PFSK-1 (cell line): ENCODE results near the gene PTOV1.

Experiments used
- FOXP2 ChIP-seq: optimal IDR thresholded peaks from 2 replicates; pipeline ENCODE3; 2011; ENCODE audit warnings: borderline replicate concordance, control low read depth, inconsistent platforms; ENCODE audit not compliant: insufficient read depth; ENCODE audit errors: extremely low read length, extremely low read depth
- POLR2AphosphoS5 ChIP-seq: IDR thresholded peaks from 2 replicates; pipeline ENCODE4 v1.6.1; 2012; ENCODE audit warnings: low read depth, mild to moderate bottlenecking, control low read depth, low read length, moderate library complexity
- SIN3A ChIP-seq: IDR thresholded peaks from 2 replicates; pipeline ENCODE4 v1.6.1; 2012; ENCODE audit warnings: mild to moderate bottlenecking, low read length, moderate library complexity, borderline replicate concordance; ENCODE audit not compliant: insufficient read depth
- TAF1 ChIP-seq: IDR thresholded peaks from 2 replicates; pipeline ENCODE4 v1.6.1; 2012; ENCODE audit warnings: low read length, control low read depth, borderline replicate concordance; ENCODE audit not compliant: insufficient read depth
- TF ChIP-seq, protein P1 (sequence below), 2 experiments: IDR thresholded peaks; 2 replicates each; pipeline versions ENCODE4 v1.6.1 to v1.8.0; 2011 to 2012; ENCODE audit warnings: low read depth in 2 of 2, low read length in 2 of 2, control low read depth in 1 of 2, inconsistent platforms in 1 of 2, mild to moderate bottlenecking in 1 of 2, moderate library complexity in 1 of 2; ENCODE audit not compliant: insufficient read depth in 1 of 2

DNA sequence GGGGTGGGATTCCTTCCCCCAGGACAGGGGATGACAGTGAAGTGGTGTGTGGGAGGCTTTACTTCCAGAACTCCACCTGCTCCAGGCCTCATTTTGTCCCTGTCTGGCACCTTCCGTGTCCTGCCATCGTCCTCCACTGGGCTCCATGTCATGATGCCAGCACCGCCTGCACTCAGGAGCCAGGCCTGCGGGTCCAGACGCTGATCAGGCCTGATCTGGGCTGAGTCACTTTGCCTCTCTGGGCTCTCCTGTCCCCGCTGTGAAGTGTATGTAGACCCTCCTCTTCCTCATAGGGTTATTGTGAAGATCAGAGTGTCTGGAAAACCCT is 47.5 kb upstream of the PTOV1 start:
- TF ChIP-seq, protein P1, sequence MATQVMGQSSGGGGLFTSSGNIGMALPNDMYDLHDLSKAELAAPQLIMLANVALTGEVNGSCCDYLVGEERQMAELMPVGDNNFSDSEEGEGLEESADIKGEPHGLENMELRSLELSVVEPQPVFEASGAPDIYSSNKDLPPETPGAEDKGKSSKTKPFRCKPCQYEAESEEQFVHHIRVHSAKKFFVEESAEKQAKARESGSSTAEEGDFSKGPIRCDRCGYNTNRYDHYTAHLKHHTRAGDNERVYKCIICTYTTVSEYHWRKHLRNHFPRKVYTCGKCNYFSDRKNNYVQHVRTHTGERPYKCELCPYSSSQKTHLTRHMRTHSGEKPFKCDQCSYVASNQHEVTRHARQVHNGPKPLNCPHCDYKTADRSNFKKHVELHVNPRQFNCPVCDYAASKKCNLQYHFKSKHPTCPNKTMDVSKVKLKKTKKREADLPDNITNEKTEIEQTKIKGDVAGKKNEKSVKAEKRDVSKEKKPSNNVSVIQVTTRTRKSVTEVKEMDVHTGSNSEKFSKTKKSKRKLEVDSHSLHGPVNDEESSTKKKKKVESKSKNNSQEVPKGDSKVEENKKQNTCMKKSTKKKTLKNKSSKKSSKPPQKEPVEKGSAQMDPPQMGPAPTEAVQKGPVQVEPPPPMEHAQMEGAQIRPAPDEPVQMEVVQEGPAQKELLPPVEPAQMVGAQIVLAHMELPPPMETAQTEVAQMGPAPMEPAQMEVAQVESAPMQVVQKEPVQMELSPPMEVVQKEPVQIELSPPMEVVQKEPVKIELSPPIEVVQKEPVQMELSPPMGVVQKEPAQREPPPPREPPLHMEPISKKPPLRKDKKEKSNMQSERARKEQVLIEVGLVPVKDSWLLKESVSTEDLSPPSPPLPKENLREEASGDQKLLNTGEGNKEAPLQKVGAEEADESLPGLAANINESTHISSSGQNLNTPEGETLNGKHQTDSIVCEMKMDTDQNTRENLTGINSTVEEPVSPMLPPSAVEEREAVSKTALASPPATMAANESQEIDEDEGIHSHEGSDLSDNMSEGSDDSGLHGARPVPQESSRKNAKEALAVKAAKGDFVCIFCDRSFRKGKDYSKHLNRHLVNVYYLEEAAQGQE (IDR thresholded peaks at IDR 0.05; ENCODE audit: insufficient read depth in 1 of 2, low read depth in 2 of 2, low read length in 2 of 2) = no peak
- TF ChIP-seq TAF1 (no peak), POLR2AphosphoS5 (no peak), SIN3A (no peak), FOXP2 (no peak)
